HG03442 (cell line): ENCODE data around the gene SPNS2.
A peak's percentile ranks its signal among the peaks of the same experiment; 100 is the strongest.

Source experiments
- ATAC-seq: cut with Tn5 transposase; IDR thresholded peaks from one replicate; pipeline ENCODE4 v1.9.1; 2021; ENCODE audit warnings: mild to moderate bottlenecking, moderate library complexity; ENCODE audit not compliant: unreplicated experiment

SPNS2 gene

DNA sequence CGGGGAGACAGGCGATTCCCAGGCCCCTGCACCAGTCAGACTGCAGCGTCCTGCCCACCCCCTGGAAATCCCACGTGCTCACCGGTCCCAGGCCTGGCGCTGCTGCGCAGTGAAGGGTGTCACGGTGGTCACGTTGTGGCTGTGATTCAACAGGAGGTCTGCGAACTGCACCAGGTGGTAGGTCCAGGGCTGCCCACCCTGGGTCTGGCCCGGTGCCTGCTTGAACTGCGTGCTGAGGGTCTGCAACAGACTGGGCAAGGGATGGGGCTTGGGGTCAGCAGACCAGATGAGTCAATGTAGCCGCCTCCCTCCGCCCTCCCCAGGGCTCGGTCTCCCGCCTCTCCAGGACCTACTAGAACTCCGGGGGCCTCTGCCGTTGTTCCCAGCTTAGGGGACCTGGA is 49.4 kb downstream of the SPNS2 start:
- ATAC-seq = no peak

DNA sequence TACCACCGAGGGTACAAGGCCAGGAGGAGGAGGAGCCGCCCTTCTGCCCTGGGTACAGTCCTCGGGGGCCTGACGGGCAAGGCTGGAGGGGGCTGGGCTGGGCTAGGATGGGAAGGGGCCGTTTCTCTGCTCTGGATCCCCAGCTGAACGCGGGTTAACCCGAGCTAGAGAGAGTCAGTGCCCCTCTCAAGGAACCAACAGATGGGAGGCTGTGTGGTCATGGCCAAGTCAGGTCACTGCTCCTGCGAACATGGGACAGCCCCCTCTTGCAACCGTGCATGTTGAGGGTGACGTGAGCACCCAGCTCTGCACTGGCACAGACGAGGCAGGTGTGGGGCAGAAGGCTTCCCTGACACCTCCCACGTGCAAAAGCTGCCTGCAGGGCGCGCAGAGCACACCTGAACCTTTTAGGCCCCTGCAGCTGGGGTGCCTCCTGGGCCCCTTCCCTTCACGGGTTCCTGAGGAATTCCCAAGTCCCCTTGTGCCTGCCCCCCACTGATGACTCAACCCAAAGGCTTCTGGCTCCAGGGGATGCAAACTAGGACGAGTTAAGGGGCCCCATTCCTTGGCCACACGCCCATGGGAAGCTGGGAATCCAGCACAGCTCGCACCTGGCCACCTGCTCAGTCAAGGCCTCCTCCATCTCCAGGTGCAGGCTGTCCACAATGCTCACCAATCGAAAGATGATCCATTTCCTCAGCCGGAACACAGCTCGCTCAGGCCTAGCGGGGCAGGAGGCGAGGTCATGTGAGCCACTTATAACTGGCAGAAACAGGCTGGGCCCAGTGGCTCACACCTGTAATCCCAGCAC is 50.2 kb downstream of the SPNS2 start:
- ATAC-seq = no peak

DNA sequence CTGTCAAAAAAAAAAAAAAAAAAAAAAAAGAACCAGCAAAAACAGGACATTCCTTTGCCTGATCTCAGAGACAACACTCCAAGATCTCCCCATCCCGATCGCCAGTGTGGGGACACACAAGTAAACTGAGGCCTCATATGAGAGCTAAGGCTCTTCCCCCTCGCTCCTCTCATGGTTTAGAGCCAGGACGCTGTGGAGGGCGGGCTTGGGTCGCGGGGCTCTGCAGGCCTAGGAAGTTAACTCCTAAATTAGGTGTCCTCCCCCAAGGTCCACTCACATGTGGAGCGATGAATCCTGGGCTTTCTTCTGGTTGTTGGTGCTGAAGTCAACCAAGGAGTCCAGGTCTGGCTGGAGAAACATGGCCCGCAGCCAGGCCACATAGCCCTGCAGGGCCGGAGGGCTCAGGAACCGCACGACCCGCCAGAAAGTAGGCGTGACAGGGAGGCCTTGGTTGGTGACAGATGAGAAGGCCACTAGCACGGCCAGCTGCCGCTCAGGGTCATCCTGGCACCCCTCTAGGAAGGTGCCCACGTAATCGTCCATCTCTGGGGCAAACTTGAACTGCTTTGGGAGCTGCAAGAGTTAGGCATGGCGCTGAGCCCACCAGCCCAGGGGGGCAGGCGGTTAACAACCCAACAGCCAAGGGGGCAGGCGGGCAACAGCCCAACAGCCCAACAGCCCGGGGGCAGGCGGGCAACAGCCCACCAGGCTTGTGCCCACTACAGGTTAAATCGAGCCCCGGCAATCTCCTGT is 51.3 kb downstream of the SPNS2 start:
- no peak for ATAC-seq

DNA sequence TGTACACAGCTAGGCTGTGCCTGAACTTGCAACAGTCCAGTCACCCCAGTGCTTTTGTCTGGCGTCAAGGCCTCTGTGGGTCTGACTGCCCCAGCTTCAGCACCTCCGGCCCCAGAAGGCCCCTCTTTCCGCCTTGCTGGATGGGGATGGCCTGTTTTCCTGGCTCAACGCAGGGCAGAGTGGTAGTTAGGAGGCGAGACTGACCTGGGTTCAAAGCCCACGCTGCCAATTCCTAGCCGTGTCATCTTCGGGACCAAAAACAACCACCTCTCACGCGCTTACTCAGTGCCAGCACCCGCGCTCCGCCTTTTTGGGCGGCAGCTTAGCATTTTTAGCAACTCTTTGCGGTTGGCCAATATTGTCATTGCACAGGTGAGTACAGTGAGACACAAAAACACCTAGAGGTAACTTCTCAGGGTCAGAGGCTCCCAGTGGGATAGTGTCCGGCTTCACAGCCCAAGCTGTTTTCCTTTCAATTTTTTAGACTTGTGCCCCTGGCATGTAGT is 51.9 kb downstream of the SPNS2 start:
- no peak for ATAC-seq

DNA sequence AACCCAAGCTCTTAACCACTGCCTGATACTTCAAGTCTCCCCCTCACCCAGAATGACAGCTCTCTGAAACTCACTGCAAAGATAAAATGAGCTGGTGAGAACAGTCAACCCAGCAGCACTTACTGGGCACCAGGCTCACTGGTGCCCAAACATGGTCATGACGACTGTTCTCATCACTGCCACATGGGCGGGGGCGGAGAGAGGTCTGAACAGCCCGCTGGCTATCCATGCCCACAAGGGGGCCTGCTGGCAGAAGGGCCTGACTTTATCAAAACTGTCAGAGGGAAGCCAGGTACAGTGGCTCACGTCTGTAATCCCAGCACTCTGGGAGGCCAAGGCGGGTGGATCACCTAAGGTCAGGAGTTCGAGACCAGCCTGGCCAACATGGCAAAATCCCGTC is 52.5 kb downstream of the SPNS2 start:
- ATAC-seq = no peak

DNA sequence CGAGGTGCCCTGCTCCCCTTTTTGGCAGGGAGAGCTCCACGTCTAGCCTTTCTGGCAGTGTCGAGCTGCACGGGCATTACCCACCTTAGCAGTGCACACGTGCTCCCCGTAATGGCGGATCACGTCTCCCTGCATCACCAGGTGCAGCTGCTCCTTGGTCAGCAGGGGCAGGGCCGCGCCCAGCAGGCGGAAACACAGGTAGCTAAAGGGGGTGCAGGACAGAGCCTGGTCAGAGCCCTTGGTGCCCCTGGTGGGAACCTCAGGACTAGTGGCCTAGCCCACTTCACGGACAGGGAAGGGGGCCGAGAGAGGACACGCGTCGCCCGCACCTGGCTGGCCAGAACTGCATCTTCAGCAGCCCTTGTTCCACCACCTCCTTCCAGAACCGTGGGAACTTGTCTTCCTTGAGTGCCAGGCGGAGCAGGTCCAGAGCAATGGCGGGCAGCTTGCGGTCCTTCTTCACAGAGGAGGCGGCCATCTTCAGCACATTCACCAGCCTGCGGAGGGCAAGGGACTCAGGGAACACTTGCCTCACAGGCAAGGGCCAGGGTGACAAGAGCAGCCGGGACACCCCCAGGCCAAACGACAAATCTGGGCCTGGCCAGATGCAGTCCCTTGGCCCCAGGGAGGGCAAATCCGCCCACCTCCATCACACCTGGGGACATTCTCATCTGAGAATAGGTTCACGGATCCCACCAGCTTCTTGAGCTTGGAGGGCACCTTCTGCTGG is 53.3 kb downstream of the SPNS2 start:
- no peak for ATAC-seq

DNA sequence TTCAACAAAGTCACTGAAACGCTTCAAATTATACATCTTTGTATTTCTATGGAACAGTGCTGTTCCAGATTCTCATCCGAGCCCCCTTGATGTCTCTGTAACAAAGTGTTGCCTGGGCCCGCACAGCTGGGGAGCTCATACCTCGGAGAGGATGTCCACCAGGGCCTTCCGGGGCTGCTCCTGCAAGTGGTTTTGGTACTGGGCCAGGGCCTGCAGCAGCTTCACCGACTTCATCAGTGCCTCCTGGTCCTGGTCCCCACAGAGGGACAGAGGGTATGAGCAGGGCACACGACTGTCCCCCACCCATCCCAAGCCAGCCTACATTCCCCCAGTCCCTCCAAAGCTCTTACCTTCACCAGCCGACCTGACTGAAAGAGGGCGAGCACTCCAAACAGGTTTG is 55.0 kb downstream of the SPNS2 start:
- ATAC-seq = no peak

DNA sequence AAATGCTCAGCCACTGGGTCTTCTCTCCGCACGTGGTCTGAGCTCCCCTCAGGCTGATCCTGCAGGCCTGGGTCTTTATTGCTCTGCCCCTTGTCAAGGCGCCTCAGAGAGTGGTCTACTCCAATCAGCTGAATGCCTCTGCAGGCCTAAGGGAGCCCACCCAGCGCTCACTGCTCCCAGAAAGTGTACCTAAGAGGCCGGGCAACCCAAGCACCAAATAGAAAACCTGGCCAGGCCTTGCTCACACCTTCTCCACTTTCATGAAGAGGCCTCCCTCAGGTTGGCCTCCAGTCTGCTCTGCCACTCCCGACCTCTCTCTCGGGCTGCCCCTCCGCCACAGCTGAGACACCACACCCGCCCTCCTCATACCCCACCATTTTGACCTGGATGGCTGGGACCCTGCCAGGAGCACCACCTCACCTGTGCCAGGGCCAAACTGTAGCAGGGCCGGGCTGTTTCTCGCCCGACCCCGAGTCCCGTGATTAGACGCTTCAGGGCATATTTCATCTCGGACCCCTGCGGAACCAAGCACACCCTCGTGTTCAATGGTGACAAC is 55.8 kb downstream of the SPNS2 start:
- no peak for ATAC-seq

DNA sequence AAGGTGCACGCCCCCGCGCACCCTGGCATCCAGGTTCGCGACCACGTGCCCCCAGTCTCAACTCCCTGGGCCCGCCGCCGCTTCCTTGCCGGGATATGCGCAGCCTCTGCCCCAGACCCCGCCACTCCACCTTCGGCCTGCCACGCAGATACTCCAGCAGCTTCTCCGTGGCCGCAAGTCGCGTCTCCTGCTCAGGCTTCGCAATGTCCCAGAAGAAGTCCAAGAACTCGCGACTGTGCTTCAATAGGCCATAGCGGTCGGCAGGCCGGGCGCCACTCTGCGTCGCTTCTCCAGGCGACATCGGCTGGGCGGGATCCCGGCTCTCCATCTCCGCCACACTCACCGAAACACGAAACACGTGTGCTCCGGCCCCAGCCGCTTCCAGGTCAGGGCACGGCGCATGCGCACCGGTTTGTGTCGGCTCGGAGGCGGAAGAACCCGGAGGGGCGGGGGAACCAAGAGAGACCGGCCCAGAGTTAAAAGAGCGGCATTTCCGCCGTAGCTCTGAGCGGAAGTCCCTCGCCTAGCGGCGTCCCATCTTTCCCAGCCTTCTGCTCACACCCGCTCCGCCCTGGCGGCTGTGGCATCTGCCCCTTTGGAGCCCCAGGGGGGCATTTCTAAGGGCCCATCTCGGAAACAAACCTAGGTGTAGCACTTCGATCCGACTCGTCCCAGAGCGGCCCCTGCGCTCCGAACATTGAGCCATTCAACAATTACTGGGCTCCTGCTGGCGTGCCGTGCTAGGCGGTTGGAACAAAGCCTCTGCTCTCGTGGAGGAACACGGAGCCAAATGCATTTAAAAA is 56.5 kb downstream of the SPNS2 start, which contains the start of gene MYBBP1A:
Gene MYBBP1A (minus strand): TSS at position 388 of the 803 bp plus-strand sequence. CDS start 60 bp downstream, at position 328.
- ATAC-seq = peak; percentile 76

DNA sequence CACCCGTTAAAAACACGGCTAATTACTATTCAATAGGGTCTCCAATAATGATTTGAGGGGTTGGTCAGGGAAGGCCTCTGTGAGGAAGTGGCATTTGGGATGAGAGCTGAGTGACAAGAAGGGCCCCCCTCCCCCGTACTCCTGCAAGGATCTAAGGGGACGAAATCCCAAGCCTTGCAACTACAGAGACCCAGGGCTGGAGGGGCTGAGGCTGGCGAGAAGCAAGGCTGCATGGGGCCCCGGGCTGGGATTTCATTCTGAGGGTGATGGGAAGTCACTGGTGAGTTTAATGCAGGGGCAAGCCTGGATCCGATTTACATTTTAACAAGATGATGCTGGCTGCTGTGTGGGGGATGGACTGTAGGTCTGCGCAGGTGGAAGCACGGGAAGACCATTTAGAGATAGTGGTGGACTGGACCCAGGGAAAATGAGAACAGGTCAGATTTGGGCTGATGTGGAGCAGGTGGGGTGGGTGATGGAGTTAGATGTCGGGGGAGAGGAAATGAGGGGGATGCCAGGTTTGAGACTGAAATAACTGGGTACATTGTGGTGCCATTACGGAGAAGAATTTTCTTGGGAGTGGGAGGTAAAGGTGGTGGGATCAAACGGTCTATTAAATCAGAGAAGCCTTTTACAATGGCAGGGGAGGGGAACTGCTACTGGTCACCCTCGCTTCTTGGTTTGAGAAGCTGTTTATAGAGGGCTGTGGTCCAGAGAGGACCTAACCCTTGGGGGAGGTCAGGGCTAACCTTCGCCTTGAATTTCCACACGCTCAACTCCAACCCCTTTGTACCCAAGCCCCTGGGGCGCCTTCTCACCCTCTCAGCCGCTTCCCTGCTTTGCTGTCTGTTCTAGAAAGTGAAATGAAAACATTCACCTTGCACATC is 57.4 kb downstream of the SPNS2 start:
- no peak for ATAC-seq

DNA sequence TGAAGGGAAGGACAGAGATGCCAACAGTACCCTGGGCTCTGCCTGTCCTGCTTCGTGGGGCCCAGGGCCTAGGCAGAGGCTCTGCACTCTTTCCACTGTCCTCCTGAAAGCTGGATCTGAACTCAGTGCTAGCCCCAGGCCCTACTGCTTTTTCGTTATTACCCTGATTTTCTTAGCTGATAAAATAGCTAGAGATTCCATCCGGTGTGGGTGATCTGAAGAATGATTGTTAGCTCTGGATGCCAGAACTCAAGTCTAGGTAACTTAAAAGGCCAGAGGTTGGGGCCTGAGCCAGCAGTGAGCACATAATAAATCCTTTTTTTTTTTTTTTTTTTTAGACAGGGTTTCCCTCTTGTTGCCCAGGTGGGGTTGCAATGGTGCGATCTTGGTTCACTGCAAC is 58.3 kb downstream of the SPNS2 start:
- no peak for ATAC-seq

DNA sequence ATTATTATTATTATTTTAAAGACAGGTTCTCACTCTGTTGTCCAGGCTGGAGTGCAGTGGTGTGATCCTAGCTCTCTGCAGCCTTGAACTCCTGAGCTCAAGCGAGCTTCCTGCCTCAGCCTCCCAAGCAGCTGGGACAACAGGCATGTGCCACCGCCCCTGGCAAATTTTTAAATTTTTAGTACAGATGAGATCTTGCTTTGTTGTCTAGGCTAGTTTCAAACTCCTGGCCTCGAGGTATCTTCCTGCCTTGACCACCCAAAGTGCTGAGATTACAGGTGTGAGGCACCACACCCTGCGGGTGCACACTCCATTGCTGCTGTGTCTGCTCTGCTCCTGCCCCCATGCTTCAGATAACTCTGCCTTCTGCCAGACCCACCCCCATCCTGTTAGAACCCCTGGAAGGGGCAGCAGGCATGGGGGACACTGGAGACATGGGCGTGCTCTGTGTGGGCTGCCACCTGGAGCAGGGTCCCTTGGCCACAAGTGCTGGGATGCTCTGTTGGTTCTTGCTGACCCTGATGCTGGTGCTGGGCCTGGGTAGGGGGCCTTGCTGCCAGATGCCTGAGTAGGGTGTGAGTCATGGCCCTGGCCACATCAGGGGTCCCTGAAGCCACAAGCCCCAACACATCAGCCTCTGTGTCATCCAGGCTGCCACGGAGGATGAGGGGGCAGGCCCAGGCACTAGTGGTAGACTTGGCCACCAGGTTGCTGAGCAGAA is 59.1 kb downstream of the SPNS2 start:
- ATAC-seq = no peak

DNA sequence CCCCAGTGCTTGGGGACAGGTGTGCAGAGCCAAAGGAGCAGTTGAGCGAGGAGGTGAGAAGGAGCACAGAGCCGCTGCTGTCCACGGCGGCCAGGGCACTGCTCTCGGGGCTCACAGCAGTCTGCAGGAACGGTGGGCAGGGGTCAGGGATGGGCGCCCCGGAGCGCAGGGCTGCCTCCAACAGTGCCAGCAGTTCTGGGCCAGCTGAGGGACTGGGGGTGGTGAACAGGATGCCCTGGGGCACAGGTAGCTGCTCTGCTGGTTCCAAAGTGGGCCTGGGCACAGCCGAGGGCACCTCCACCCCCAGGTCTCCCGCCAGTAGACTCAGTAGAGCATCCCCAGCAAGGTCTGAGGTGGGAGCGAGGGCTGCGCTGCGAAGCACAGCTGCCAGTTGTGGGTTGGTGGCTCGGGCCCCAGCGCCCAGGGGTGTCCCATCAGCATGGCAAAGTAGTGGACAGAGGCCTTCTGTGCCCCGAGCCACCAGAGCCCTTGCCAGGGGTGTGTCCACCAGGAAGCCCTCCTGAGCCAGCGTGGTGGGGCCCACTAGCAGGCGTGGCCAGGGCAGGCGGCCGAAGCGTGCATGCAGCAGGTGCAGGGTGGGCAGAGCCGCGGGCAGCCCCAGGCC is 59.8 kb downstream of the SPNS2 start:
- no peak for ATAC-seq

DNA sequence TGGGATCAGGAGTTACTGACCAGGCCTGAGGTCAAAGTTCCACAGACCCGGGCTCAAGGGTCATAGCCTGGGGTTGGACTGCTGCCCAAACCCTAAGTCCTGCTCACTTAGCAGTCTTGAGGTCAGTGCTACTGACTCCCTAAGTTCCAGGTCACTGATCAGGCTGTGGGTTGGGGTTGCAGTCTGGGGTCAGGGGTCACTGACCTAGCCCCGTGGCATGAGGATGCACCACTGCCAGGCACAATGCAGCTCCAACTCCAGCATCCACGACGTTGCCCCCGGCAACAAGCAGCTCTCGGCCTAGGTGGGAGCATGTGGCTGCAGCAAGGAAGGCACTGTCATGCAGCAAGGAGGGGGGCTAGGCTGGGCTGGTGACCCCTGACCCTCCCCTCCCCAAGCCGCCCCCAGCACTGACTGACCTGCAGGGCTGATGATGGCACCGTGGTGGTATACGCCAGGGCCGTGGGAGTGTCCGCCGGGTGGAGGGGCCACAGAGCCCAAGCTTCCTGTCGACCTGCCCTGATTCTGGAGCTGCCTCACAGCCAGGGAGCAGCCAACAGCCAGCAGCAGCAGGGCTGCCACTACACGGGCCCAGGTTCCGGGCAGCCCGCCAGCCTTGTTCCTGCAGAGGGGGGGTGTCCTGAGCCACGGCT is 60.6 kb downstream of the SPNS2 start:
- ATAC-seq = no peak

DNA sequence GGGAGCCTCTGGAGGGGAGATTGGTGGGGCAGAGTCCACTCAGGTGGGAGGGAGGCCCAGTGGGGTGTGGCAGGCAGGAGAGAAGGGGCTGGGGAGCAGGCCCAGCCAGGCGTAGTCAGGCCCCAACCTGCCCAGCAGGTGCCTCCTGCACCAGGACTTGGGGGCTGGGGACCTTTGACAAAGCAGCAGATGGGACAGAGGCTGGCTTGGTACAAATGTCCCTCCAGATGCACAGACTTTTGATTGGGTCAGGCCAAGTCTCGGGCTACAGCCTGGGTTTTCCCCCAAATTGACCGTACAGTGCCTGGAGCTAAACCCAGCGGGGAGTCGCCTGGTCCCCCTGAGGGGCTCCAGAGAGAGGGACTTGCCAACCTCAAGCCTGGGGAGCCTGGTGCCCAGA is 61.3 kb downstream of the SPNS2 start:
- ATAC-seq = no peak

DNA sequence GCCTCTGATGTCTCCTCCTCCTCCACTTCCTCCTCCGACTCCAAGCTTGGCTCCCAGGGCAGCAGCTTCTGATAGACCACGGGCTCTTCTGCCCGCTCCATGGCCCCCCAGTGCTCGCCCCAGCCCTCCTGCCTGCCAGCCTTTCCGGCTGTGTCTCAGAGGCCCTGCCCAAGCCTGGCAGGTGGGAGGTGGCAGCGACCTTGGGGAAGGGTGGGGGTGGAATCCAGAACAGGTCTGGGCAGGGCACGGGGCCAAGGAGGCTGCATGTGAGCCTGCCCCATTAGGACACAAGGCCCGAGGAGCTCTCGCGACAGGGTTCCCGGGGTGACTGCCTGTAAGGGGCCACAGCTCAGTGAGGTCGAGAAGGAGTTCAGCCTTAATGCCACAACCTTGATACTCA is 61.7 kb downstream of the SPNS2 start, which contains the start of gene GGT6:
Gene GGT6 (minus strand): TSS at position 157 of the 400 bp plus-strand sequence. CDS start 56 bp downstream, at position 101.
- no peak for ATAC-seq

DNA sequence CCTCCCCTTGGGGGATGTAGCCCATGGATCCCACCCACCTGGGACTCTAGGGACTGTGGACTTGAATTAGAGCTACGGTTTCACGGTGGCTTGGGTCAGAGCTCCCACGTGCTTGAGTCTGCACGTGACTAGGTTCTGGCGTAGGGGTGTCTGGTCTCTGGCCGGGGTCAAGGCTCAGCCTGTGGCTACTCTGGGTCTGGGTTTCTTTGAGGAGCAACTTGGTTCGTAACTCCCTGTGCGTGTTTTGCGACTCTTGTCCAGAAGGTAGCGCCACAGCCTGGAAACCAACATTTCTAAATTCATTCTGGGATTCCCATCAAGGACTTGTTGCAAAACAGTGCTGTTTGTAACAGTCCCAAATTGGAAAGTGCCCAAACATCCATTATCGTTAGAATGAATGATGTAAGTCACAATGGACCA is 62.2 kb downstream of the SPNS2 start:
- no peak for ATAC-seq
